Activated T-helper 1 cell treated with Interleukin-2 at 50 U/mL for 16 hours (primary cell): ENCODE data around the gene JAK2.

Source experiments
- DNase-seq: peaks from one replicate; pipeline ENCODE4 v3.0.0-alpha.2; 2020; ENCODE audit warnings: low read depth

Gene JAK2

GRCh38 chr9:5144217-5144616 lies 159.1 kb downstream of the JAK2 start:
- no peak for DNase-seq

DNA sequence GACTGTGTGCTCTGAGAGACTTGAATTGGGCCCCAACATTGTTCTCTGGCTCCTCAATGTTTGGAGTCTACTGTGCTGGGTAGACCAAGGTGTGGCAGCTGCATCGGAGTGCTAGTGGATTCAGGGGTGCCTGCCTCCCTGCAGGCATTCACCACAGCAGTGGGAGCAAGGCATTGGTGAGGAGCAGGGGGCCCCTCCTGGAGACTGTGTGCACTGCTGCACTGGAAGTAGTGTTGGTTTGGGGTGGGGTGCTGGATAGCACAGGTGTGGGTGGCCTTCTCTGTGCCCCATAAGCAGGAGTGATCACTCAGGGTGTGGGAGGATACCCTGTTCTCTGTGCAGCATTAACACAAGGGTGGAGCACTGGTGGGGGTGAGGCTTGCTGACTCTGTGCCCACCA lies 161.2 kb downstream of the JAK2 start:
- no peak for DNase-seq
